AG10803 (cell line): Measurements from ENCODE around the gene UQCR11.

Experiments
- DNase-seq: peaks from one replicate; pipeline ENCODE4 v3.0.0; 2010; ENCODE audit warnings: low read depth
- H3K4me3 ChIP-seq: 2 replicates; pipeline ENCODE4 v1.5.1; 2011; ENCODE audit warnings: mild to moderate bottlenecking, low read length, control low read depth
- CTCF ChIP-seq: conservative IDR thresholded peaks from 2 replicates; pipeline ENCODE4 v1.5.1; 2011; ENCODE audit warnings: mild to moderate bottlenecking, low read length, control low read depth, inconsistent platforms

UQCR11 gene

GRCh38 chr19:1605236-1606137 is at the start of gene UQCR11:
UQCR11 (minus strand) TSS chr19:1605462; CDS start chr19:1605409, 53 bp downstream.
- peak; percentile 72 for TF ChIP-seq CTCF
- DNase-seq, result peak; percentile 96
- peak within 1 kb of the TSS; percentile 92 for H3K4me3 ChIP-seq

- DNase-seq, result no peak
- TF ChIP-seq CTCF, result no peak
- H3K4me3 ChIP-seq, result no peak overlapping the region
Measured at GRCh38 chr19:1654178-1654792, 49.0 kb upstream of the UQCR11 start.

- no peak for TF ChIP-seq CTCF
Measured at GRCh38 chr19:1653300-1653628, 48.0 kb upstream of the UQCR11 start.

GRCh38 chr19:1652471-1653299 is 47.4 kb upstream of the UQCR11 start, which contains the start of gene TCF3:
TCF3 (minus strand) TSS chr19:1652615; CDS start chr19:1650248, 2,367 bp downstream.
- TF ChIP-seq CTCF, result no peak
- DNase-seq, result peak; percentile 99
- H3K4me3 ChIP-seq, result peak within 1 kb of the TSS; percentile 77

More at GRCh38 chr19:1653300-1653628, 48.0 kb upstream of the UQCR11 start:
- DNase-seq, result no peak
- H3K4me3 ChIP-seq, result peak overlapping the region; percentile 75

- DNase-seq, result peak; percentile 46
- TF ChIP-seq CTCF, result no peak
- peak overlapping the region; percentile 71 for H3K4me3 ChIP-seq
Measured at GRCh38 chr19:1651568-1652291, 46.5 kb upstream of the UQCR11 start.
